ENCODE results near the gene GATC. TPM values are rescaled to one million over a fixed set of nuclear protein-coding genes. Genes with fewer than 3 reads are reported as not detected.

The GATC gene, protein sequence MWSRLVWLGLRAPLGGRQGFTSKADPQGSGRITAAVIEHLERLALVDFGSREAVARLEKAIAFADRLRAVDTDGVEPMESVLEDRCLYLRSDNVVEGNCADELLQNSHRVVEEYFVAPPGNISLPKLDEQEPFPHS
- total RNA-seq (2014; rRNA removed; shearing (Covaris generic)), result 16.7 and 18.5 TPM in 2 replicates
- 14.9 and 20.1 TPM in 2 replicates for polyA plus RNA-seq (2016; fragmentation: Nextera tagmentation; extraction: Ambion mirVana)
- long read RNA-seq, full-length matches to known transcripts, result 4 of 4 reads
- long read RNA-seq, partial matches to known transcripts, result 0 of 4 reads
- long read RNA-seq, other reads (novel, unspliced or antisense), result 0 of 4 reads

DNA sequence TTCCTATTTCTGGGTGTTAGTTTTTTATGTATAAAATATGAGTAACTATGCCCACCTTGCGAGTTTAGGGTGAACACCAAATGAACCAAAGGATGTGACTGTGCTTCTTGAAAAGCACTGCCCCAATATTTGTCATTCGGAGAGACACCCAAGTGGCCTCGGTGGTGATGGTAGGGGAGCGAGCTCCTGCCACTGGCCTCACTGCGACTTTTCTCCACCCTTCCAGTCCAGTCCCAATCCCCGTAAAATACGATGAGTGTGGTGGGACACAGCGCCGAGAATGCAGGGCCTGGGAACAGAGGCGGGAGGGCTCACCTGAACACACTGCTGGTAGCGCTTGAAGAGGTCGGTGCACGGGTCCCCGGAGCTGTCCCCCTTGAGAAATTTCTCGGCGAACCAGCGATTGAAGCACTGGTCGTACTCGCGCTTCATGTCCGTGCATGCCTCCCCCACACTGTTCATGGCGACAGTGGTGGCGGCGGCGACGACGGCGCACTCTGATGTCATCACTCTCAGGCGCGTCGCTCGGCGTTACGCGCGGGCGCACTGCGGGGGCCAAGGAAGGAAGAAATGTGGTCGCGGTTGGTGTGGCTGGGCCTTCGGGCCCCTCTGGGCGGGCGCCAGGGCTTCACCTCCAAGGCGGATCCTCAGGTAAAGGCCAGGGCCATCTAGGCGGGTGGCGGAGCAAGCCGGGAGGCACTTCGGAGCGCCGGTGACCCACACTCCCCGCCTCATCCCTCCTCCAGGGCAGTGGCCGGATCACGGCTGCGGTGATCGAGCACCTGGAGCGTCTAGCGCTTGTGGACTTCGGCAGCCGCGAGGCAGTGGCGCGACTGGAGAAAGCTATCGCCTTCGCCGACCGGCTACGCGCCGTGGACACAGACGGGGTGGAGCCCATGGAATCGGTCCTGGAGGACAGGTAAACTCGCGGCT, at the start of gene GATC, which contains the start of gene TRIAP1:
Gene GATC, plus strand, starts transcription at position 534 of the 933 bp plus-strand sequence. Its CDS starts 37 bp downstream, at position 571.
Gene TRIAP1, minus strand, starts transcription at position 474 of the 933 bp plus-strand sequence. Its CDS starts 12 bp downstream, at position 462.
- peak within 1 kb of the TSS; percentile 97 for H3K4me3 ChIP-seq
- peaks cover 15% of the 10 kb centered on the region for H3K4me1 ChIP-seq (ENCODE audit: insufficient read depth)
- Mint-ChIP-seq H3K36me3 (ENCODE audit: low read depth) (peaks cover 68% of the 10 kb centered on the region), H3K4me3 (peak within 1 kb of the TSS; percentile 99), H3K4me1 (peaks cover 12% of the 10 kb centered on the region), H3K27me3 (ENCODE audit: insufficient read depth, low read depth, poor library complexity) (peaks cover 16% of the 10 kb centered on the region), H3K27ac (peak within 1 kb of the TSS; percentile 98), H3K9me3 (no peaks in the 10 kb centered on the region)
- peaks cover 31% of the 10 kb centered on the region for H3K36me3 ChIP-seq (ENCODE audit: insufficient read depth)
- peak; percentile 91 for DNase-seq (ENCODE audit: low spot score)
- peak within 1 kb of the TSS; percentile 97 for H3K27ac ChIP-seq (ENCODE audit: low read depth)
- H3K4me2 ChIP-seq, result peak within 1 kb of the TSS; percentile 84
- H4K20me1 ChIP-seq (replicated peaks; ENCODE audit: insufficient read depth), result peaks cover 23% of the 10 kb centered on the region
- no peaks in the 10 kb centered on the region for H3K27me3 ChIP-seq (ENCODE audit: insufficient read depth)
- H3K9me2 ChIP-seq (ENCODE audit: insufficient read depth), result no peaks in the 10 kb centered on the region
- H2AFZ ChIP-seq, result peak within 1 kb of the TSS; percentile 96
- peak; percentile 91 for ATAC-seq
- peaks cover 33% of the 10 kb centered on the region for H3F3A ChIP-seq (replicated peaks; ENCODE audit: low read depth)
- H3K79me2 ChIP-seq (replicated peaks; ENCODE audit: insufficient read depth), result peaks cover 83% of the 10 kb centered on the region
- TF ChIP-seq ZNF114 (CRISPR knock-in tag; IDR thresholded peaks at IDR 0.05) (no peak), POLR2AphosphoS5 (IDR thresholded peaks at IDR 0.05; ENCODE audit: low read depth) (peak; percentile 100), EZH2phosphoT487 (IDR thresholded peaks at IDR 0.05; ENCODE audit: unreplicated experiment) (no peak), CREB1 (CRISPR knock-in tag; IDR thresholded peaks at IDR 0.05; ENCODE audit: low read depth) (peak; percentile 100)
- TF ChIP-seq, protein P1, sequence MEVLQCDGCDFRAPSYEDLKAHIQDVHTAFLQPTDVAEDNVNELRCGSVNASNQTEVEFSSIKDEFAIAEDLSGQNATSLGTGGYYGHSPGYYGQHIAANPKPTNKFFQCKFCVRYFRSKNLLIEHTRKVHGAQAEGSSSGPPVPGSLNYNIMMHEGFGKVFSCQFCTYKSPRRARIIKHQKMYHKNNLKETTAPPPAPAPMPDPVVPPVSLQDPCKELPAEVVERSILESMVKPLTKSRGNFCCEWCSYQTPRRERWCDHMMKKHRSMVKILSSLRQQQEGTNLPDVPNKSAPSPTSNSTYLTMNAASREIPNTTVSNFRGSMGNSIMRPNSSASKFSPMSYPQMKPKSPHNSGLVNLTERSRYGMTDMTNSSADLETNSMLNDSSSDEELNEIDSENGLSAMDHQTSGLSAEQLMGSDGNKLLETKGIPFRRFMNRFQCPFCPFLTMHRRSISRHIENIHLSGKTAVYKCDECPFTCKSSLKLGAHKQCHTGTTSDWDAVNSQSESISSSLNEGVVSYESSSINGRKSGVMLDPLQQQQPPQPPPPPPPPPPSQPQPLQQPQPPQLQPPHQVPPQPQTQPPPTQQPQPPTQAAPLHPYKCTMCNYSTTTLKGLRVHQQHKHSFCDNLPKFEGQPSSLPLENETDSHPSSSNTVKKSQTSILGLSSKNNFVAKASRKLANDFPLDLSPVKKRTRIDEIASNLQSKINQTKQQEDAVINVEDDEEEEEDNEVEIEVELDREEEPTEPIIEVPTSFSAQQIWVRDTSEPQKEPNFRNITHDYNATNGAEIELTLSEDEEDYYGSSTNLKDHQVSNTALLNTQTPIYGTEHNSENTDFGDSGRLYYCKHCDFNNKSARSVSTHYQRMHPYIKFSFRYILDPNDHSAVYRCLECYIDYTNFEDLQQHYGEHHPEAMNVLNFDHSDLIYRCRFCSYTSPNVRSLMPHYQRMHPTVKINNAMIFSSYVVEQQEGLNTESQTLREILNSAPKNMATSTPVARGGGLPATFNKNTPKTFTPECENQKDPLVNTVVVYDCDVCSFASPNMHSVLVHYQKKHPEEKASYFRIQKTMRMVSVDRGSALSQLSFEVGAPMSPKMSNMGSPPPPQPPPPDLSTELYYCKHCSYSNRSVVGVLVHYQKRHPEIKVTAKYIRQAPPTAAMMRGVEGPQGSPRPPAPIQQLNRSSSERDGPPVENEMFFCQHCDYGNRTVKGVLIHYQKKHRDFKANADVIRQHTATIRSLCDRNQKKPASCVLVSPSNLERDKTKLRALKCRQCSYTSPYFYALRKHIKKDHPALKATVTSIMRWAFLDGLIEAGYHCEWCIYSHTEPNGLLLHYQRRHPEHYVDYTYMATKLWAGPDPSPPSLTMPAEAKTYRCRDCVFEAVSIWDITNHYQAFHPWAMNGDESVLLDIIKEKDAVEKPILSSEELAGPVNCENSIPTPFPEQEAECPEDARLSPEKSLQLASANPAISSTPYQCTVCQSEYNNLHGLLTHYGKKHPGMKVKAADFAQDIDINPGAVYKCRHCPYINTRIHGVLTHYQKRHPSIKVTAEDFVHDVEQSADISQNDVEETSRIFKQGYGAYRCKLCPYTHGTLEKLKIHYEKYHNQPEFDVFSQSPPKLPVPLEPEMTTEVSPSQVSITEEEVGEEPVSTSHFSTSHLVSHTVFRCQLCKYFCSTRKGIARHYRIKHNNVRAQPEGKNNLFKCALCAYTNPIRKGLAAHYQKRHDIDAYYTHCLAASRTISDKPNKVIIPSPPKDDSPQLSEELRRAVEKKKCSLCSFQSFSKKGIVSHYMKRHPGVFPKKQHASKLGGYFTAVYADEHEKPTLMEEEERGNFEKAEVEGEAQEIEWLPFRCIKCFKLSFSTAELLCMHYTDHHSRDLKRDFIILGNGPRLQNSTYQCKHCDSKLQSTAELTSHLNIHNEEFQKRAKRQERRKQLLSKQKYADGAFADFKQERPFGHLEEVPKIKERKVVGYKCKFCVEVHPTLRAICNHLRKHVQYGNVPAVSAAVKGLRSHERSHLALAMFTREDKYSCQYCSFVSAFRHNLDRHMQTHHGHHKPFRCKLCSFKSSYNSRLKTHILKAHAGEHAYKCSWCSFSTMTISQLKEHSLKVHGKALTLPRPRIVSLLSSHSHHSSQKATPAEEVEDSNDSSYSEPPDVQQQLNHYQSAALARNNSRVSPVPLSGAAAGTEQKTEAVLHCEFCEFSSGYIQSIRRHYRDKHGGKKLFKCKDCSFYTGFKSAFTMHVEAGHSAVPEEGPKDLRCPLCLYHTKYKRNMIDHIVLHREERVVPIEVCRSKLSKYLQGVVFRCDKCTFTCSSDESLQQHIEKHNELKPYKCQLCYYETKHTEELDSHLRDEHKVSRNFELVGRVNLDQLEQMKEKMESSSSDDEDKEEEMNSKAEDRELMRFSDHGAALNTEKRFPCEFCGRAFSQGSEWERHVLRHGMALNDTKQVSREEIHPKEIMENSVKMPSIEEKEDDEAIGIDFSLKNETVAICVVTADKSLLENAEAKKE (CRISPR knock-in tag; IDR thresholded peaks at IDR 0.05), result no peak
- TF ChIP-seq, protein P2, sequence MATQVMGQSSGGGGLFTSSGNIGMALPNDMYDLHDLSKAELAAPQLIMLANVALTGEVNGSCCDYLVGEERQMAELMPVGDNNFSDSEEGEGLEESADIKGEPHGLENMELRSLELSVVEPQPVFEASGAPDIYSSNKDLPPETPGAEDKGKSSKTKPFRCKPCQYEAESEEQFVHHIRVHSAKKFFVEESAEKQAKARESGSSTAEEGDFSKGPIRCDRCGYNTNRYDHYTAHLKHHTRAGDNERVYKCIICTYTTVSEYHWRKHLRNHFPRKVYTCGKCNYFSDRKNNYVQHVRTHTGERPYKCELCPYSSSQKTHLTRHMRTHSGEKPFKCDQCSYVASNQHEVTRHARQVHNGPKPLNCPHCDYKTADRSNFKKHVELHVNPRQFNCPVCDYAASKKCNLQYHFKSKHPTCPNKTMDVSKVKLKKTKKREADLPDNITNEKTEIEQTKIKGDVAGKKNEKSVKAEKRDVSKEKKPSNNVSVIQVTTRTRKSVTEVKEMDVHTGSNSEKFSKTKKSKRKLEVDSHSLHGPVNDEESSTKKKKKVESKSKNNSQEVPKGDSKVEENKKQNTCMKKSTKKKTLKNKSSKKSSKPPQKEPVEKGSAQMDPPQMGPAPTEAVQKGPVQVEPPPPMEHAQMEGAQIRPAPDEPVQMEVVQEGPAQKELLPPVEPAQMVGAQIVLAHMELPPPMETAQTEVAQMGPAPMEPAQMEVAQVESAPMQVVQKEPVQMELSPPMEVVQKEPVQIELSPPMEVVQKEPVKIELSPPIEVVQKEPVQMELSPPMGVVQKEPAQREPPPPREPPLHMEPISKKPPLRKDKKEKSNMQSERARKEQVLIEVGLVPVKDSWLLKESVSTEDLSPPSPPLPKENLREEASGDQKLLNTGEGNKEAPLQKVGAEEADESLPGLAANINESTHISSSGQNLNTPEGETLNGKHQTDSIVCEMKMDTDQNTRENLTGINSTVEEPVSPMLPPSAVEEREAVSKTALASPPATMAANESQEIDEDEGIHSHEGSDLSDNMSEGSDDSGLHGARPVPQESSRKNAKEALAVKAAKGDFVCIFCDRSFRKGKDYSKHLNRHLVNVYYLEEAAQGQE (IDR thresholded peaks at IDR 0.05; ENCODE audit: unreplicated experiment), result peak; percentile 30
- TF ChIP-seq, protein P3, sequence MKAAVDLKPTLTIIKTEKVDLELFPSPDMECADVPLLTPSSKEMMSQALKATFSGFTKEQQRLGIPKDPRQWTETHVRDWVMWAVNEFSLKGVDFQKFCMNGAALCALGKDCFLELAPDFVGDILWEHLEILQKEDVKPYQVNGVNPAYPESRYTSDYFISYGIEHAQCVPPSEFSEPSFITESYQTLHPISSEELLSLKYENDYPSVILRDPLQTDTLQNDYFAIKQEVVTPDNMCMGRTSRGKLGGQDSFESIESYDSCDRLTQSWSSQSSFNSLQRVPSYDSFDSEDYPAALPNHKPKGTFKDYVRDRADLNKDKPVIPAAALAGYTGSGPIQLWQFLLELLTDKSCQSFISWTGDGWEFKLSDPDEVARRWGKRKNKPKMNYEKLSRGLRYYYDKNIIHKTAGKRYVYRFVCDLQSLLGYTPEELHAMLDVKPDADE (IDR thresholded peaks at IDR 0.05), result peak; percentile 87
- TF ChIP-seq, protein P4, sequence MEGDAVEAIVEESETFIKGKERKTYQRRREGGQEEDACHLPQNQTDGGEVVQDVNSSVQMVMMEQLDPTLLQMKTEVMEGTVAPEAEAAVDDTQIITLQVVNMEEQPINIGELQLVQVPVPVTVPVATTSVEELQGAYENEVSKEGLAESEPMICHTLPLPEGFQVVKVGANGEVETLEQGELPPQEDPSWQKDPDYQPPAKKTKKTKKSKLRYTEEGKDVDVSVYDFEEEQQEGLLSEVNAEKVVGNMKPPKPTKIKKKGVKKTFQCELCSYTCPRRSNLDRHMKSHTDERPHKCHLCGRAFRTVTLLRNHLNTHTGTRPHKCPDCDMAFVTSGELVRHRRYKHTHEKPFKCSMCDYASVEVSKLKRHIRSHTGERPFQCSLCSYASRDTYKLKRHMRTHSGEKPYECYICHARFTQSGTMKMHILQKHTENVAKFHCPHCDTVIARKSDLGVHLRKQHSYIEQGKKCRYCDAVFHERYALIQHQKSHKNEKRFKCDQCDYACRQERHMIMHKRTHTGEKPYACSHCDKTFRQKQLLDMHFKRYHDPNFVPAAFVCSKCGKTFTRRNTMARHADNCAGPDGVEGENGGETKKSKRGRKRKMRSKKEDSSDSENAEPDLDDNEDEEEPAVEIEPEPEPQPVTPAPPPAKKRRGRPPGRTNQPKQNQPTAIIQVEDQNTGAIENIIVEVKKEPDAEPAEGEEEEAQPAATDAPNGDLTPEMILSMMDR (conservative IDR thresholded peaks at IDR 0.05; ENCODE audit: low read depth in 2 of 2), result 0 out of 4 replicates have a peak, but pooled peaks of 1 of the 2 experiments have one; percentile 4
